Measurements from ENCODE around the gene HDAC11. TPM values are rescaled to one million over a fixed set of nuclear protein-coding genes. Genes with fewer than 3 reads are reported as not detected.

The HDAC11 gene
- total RNA-seq, 2 experiments from 2014 or later, result 4.5 to 4.6 TPM

GRCh38 chr3:13493867-13494441 lies 13.8 kb downstream of the HDAC11 start:
- Mint-ChIP-seq H3K9me3 (no peaks in the 10 kb centered on the region), H3K4me3 (no peak overlapping the region), H3K4me1 (ENCODE audit: low read depth) (no peaks in the 10 kb centered on the region), H3K36me3 (ENCODE audit: low read depth) (peaks cover 15% of the 10 kb centered on the region), H3K27ac (no peak overlapping the region), H3K27me3 (no peaks in the 10 kb centered on the region)
- H3K27me3 ChIP-seq (ENCODE audit: control insufficient read depth in 1 of 2, insufficient read depth in 2 of 2, low read length in 2 of 2), result no peaks in the 10 kb centered on the region
- no peak for ATAC-seq (ENCODE audit: poor library complexity)
- no peak overlapping the region for H3K27ac ChIP-seq (ENCODE audit: low read depth in 1 of 2, low read length in 2 of 2)
- intact Hi-C loops (cut with DNase I, micrococcal nuclease), result no loop called here
- POLR2A ChIA-PET, result no interaction called here
- no peak for DNase-seq
- H3K9me3 ChIP-seq (ENCODE audit: control insufficient read depth in 1 of 2, insufficient read depth in 1 of 2, low read length in 2 of 2), result no peaks in the 10 kb centered on the region
- no peaks in the 10 kb centered on the region for H3K4me1 ChIP-seq (ENCODE audit: insufficient read depth, low read length)
- no peak for TF ChIP-seq CTCF (IDR thresholded peaks at IDR 0.05)
- CTCF ChIA-PET, result interaction anchor here (0.8 to 3.2 kb wide), 2 partner anchors 12 to 155 kb away, joined by 3 to 54 read pairs; no protein-coding TSS in a partner anchor
- H3K4me3 ChIP-seq (ENCODE audit: low read length), result no peak overlapping the region
- no peaks in the 10 kb centered on the region for H3K36me3 ChIP-seq (ENCODE audit: insufficient read depth, low read length)

- Mint-ChIP-seq H3K4me1 (ENCODE audit: low read depth) (no peaks in the 10 kb centered on the region), H3K4me3 (no peak overlapping the region), H3K27me3 (no peaks in the 10 kb centered on the region), H3K27ac (no peak overlapping the region), H3K36me3 (ENCODE audit: low read depth) (peaks cover 9% of the 10 kb centered on the region), H3K9me3 (no peaks in the 10 kb centered on the region)
- Histone ChIP-seq H3K4me3 (ENCODE audit: low read length) (no peak overlapping the region), H3K27me3 (ENCODE audit: control insufficient read depth in 1 of 2, insufficient read depth in 2 of 2, low read length in 2 of 2) (no peaks in the 10 kb centered on the region), H3K9me3 (ENCODE audit: control insufficient read depth in 1 of 2, insufficient read depth in 1 of 2, low read length in 2 of 2) (no peaks in the 10 kb centered on the region), H3K4me1 (ENCODE audit: insufficient read depth, low read length) (no peaks in the 10 kb centered on the region), H3K36me3 (ENCODE audit: insufficient read depth, low read length) (no peaks in the 10 kb centered on the region), H3K27ac (ENCODE audit: low read depth in 1 of 2, low read length in 2 of 2) (no peak overlapping the region)
- ChIA-PET CTCF (interaction anchor here (0.8 to 3.2 kb wide), 3 partner anchors 9 to 154 kb away, joined by 3 to 54 read pairs (median 8); no protein-coding TSS in a partner anchor), POLR2A (no interaction called here)
- peak in 3 of 14 experiments; percentile 14 to 41 (median 34) for DNase-seq
- no peak for TF ChIP-seq CTCF (IDR thresholded peaks at IDR 0.05)
- intact Hi-C loops (cut with DNase I, micrococcal nuclease), result no loop called here
- no peak for ATAC-seq (ENCODE audit: poor library complexity)
These were observed 14.6 kb downstream of the HDAC11 start for GRCh38 chr3:13494463-13495350.

- Histone ChIP-seq H3K27me3 (ENCODE audit: control insufficient read depth in 1 of 2, insufficient read depth in 2 of 2, low read length in 2 of 2) (no peaks in the 10 kb centered on the region), H3K36me3 (ENCODE audit: insufficient read depth, low read length) (no peaks in the 10 kb centered on the region), H3K9me3 (ENCODE audit: control insufficient read depth in 1 of 2, insufficient read depth in 1 of 2, low read length in 2 of 2) (no peaks in the 10 kb centered on the region), H3K27ac (ENCODE audit: low read depth in 1 of 2, low read length in 2 of 2) (no peak overlapping the region), H3K4me3 (ENCODE audit: low read length) (no peak overlapping the region), H3K4me1 (ENCODE audit: insufficient read depth, low read length) (no peaks in the 10 kb centered on the region)
- H3K27me3 Mint-ChIP-seq, result no peaks in the 10 kb centered on the region
- ChIA-PET POLR2A (interaction anchor here (1.4 to 1.5 kb wide), 3 partner anchors 16 to 155 kb away, joined by 5 to 11 read pairs (median 6); partner anchors contain the start of gene HDAC11), CTCF (interaction anchor here (1.2 to 3.2 kb wide), 5 partner anchors 8 to 159 kb away, joined by 4 to 54 read pairs (median 8); no protein-coding TSS in a partner anchor)
- intact Hi-C loops (cut with DNase I, micrococcal nuclease), result no loop called here
- DNase-seq (no peak), ATAC-seq (ENCODE audit: poor library complexity) (no peak)
- H3K36me3 Mint-ChIP-seq (ENCODE audit: low read depth), result peaks cover 9% of the 10 kb centered on the region
- no peak overlapping the region for H3K27ac Mint-ChIP-seq
- H3K4me1 Mint-ChIP-seq (ENCODE audit: low read depth), result no peaks in the 10 kb centered on the region
- TF ChIP-seq CTCF (IDR thresholded peaks at IDR 0.05), result no peak
- no peak overlapping the region for H3K4me3 Mint-ChIP-seq
- H3K9me3 Mint-ChIP-seq, result no peaks in the 10 kb centered on the region
These were observed 15.3 kb downstream of the HDAC11 start for GRCh38 chr3:13495351-13495813.

Data from CD4-positive, alpha-beta T cell (primary cell).